ENCODE measurements around the gene FBXW10. TPM values are rescaled to one million over a fixed set of nuclear protein-coding genes. Genes with fewer than 3 reads are reported as not detected.
"Not testable (repeated sequence)": the region's sequence is repeated elsewhere in the genome, so short reads cannot be mapped to it uniquely, and the experiment has no call there.

The FBXW10 gene
- not detected in 2 replicates for total RNA-seq (2021)
- long read RNA-seq: 0 reads

GRCh38 chr17:18743699-18744421 is at the start of gene FBXW10:
Gene FBXW10, plus strand, starts transcription at chr17:18744054. Its CDS starts 191 bp downstream, at chr17:18744245.
- not testable (repeated sequence) for H3K23me2 ChIP-seq (ENCODE audit: insufficient read length, low read depth, low read length, poor library complexity, severe bottlenecking); H3K79me2 ChIP-seq (ENCODE audit: insufficient read depth, low read length); H3K27ac ChIP-seq (ENCODE audit: insufficient read length, low read depth, low read length); H3K27me3 Mint-ChIP-seq (ENCODE audit: low read depth); H3K9me3 Mint-ChIP-seq; H3K9ac ChIP-seq (ENCODE audit: extremely low read depth, insufficient read length, low read length); H2AK5ac ChIP-seq (ENCODE audit: insufficient read length, low read length); H4K20me1 ChIP-seq (ENCODE audit: control insufficient read depth, insufficient read depth, insufficient read length); H3K79me1 ChIP-seq (ENCODE audit: insufficient read depth, low read depth, low read length, poor library complexity, severe bottlenecking); H3K27me3 ChIP-seq (ENCODE audit: insufficient read depth, low read length); H2BK20ac ChIP-seq (ENCODE audit: low read depth, low read length, poor library complexity, severe bottlenecking); H3K4me1 Mint-ChIP-seq; H2AFZ ChIP-seq (ENCODE audit: low read length); H3K23ac ChIP-seq (ENCODE audit: insufficient read length, low read depth, low read length); DNase-seq; H4K91ac ChIP-seq (ENCODE audit: insufficient read length, low read depth, low read length); H2BK5ac ChIP-seq (ENCODE audit: insufficient read length, low read length); H4K5ac ChIP-seq (ENCODE audit: insufficient read length, low read depth, low read length); H3K9me3 ChIP-seq (ENCODE audit: control insufficient read depth, low read depth, low read length); H2BK120ac ChIP-seq (ENCODE audit: low read depth, low read length, poor library complexity, severe bottlenecking); H3K36me3 Mint-ChIP-seq (ENCODE audit: insufficient read depth in 1 of 3, low read depth in 3 of 3); H3T11ph ChIP-seq (ENCODE audit: low read length); H3K4ac ChIP-seq (ENCODE audit: low read depth, low read length); H2BK15ac ChIP-seq (ENCODE audit: low read depth, low read length); H4K8ac ChIP-seq (replicated peaks; ENCODE audit: insufficient read length, low read depth, low read length); H3K18ac ChIP-seq (ENCODE audit: insufficient read length, low read depth, low read length); H3K4me1 ChIP-seq (ENCODE audit: insufficient read depth, low read length); H3K27ac Mint-ChIP-seq; H3K56ac ChIP-seq (ENCODE audit: insufficient read length, low read depth, low read length); H3K4me2 ChIP-seq (ENCODE audit: insufficient read depth, insufficient read length, low read length); H3K14ac ChIP-seq (ENCODE audit: insufficient read depth, low read length); H2BK12ac ChIP-seq (ENCODE audit: insufficient read length, low read depth, low read length)
- H3K4me3 Mint-ChIP-seq: peak within 1 kb of the TSS in 1 of 2 experiments; percentile 21; a peak in 2 of 5 replicates
- no CpG with 5 or more reads among the region's 10 CpGs for WGBS (ENCODE audit: extremely low coverage, insufficient read length, low lambda C conversion rate)

GRCh38 chr17:18695143-18695542 is 48.7 kb upstream of the FBXW10 start:
- H2BK20ac ChIP-seq (ENCODE audit: low read depth, low read length, poor library complexity, severe bottlenecking); H3K36me3 Mint-ChIP-seq (ENCODE audit: insufficient read depth in 1 of 3, low read depth in 3 of 3); H3K18ac ChIP-seq (ENCODE audit: insufficient read length, low read depth, low read length); H3K56ac ChIP-seq (ENCODE audit: insufficient read length, low read depth, low read length); H4K91ac ChIP-seq (ENCODE audit: insufficient read length, low read depth, low read length); H3K9me3 ChIP-seq (ENCODE audit: control insufficient read depth, low read depth, low read length); H3K23ac ChIP-seq (ENCODE audit: insufficient read length, low read depth, low read length); H3K27me3 Mint-ChIP-seq (ENCODE audit: low read depth); H3K27me3 ChIP-seq (ENCODE audit: insufficient read depth, low read length); H3K27ac ChIP-seq (ENCODE audit: insufficient read length, low read depth, low read length); H3K4me3 Mint-ChIP-seq; DNase-seq; H3K79me1 ChIP-seq (ENCODE audit: insufficient read depth, low read depth, low read length, poor library complexity, severe bottlenecking); H2BK15ac ChIP-seq (ENCODE audit: low read depth, low read length); H3K4me1 Mint-ChIP-seq; H2AFZ ChIP-seq (ENCODE audit: low read length); H3K4ac ChIP-seq (ENCODE audit: low read depth, low read length); H4K8ac ChIP-seq (replicated peaks; ENCODE audit: insufficient read length, low read depth, low read length); H2BK12ac ChIP-seq (ENCODE audit: insufficient read length, low read depth, low read length); H2AK5ac ChIP-seq (ENCODE audit: insufficient read length, low read length); H4K5ac ChIP-seq (ENCODE audit: insufficient read length, low read depth, low read length); H3K14ac ChIP-seq (ENCODE audit: insufficient read depth, low read length); H3T11ph ChIP-seq (ENCODE audit: low read length); H3K27ac Mint-ChIP-seq; H3K79me2 ChIP-seq (ENCODE audit: insufficient read depth, low read length); H3K4me1 ChIP-seq (ENCODE audit: insufficient read depth, low read length); H3K4me2 ChIP-seq (ENCODE audit: insufficient read depth, insufficient read length, low read length); H2BK120ac ChIP-seq (ENCODE audit: low read depth, low read length, poor library complexity, severe bottlenecking); H4K20me1 ChIP-seq (ENCODE audit: control insufficient read depth, insufficient read depth, insufficient read length); H2BK5ac ChIP-seq (ENCODE audit: insufficient read length, low read length); H3K23me2 ChIP-seq (ENCODE audit: insufficient read length, low read depth, low read length, poor library complexity, severe bottlenecking); H3K9me3 Mint-ChIP-seq; H3K9ac ChIP-seq (ENCODE audit: extremely low read depth, insufficient read length, low read length): not testable (repeated sequence)
- WGBS (ENCODE audit: extremely low coverage, insufficient read length, low lambda C conversion rate): no CpG with 5 or more reads among the region's 2 CpGs
